MCF 10A (cell line): Measurements from ENCODE around the gene BTG2. TPM values are rescaled to one million over a fixed set of nuclear protein-coding genes. Genes with fewer than 3 reads are reported as not detected.

Experiments used
- BruUV-seq: library from RNA; stranded (reverse); fragments of 400-500 nt; replicated peaks from 2 replicates; lab custom pipeline; 2021; lab: Mats Ljungman, UMichigan
- CTCF ChIA-PET: fragments of 300-600 bp; sonication (Branson Sonifier 250); formaldehyde crosslinking; extraction: SDS; loops from one replicate; lab custom pipeline; 2021; ENCODE audit warnings: antibody characterized with exemption, inconsistent platforms; lab: Yijun Ruan, JAX
- POLR2A ChIA-PET: fragments of 300-600, 350-650 bp; sonication (Branson Sonifier 250); formaldehyde crosslinking; extraction: SDS; loops from one replicate; lab custom pipeline; 2020; ENCODE audit warnings: antibody characterized with exemption, inconsistent platforms; lab: Yijun Ruan, JAX
- DNase-seq: peaks from one replicate; pipeline ENCODE4 v3.0.0-alpha.2; 2018; ENCODE audit not compliant: unreplicated experiment
- H3K27ac Mint-ChIP-seq: one replicate; pipeline ENCODE4 v1.8.0; 2022; ENCODE audit warnings: mild to moderate bottlenecking, low read depth, mixed read lengths; ENCODE audit not compliant: unreplicated experiment
- H3K27me3 Mint-ChIP-seq: one replicate; pipeline ENCODE4 v1.8.0; 2022; ENCODE audit warnings: mixed read lengths; ENCODE audit not compliant: insufficient read depth, unreplicated experiment
- H3K36me3 Mint-ChIP-seq: one replicate; pipeline ENCODE4 v1.8.0; 2022; ENCODE audit warnings: mild to moderate bottlenecking, moderate library complexity, mixed read lengths; ENCODE audit not compliant: insufficient read depth, unreplicated experiment
- H3K4me1 Mint-ChIP-seq: one replicate; pipeline ENCODE4 v1.8.0; 2022; ENCODE audit warnings: mixed read lengths; ENCODE audit not compliant: insufficient read depth, unreplicated experiment
- H3K4me3 Mint-ChIP-seq: one replicate; pipeline ENCODE4 v1.8.0; 2022; ENCODE audit warnings: mild to moderate bottlenecking, moderate library complexity, mixed read lengths; ENCODE audit not compliant: unreplicated experiment
- H3K9me3 Mint-ChIP-seq: one replicate; pipeline ENCODE4 v1.8.0; 2022; ENCODE audit warnings: mixed read lengths; ENCODE audit not compliant: unreplicated experiment
- intact Hi-C: fragments of 100-400 bp; cut with micrococcal nuclease; formaldehyde crosslinking; loops from 2 replicates; pipeline ENCODE4 v1.14.1; 2022
- total RNA-seq: library from RNA; stranded (reverse); gene quantifications from 2 replicates; pipeline ENCODE4 v1.2.3, GENCODE V29; 2022
- TF ChIP-seq, protein P1 (sequence below): fragments of 200-600 bp; IDR thresholded peaks from one replicate; pipeline ENCODE4 v1.8.0; 2022; ENCODE audit warnings: antibody characterized with exemption, mild to moderate bottlenecking; ENCODE audit not compliant: unreplicated experiment

Gene BTG2
- total RNA-seq, 1 experiment from 2014 or later: 44.4 TPM

DNA sequence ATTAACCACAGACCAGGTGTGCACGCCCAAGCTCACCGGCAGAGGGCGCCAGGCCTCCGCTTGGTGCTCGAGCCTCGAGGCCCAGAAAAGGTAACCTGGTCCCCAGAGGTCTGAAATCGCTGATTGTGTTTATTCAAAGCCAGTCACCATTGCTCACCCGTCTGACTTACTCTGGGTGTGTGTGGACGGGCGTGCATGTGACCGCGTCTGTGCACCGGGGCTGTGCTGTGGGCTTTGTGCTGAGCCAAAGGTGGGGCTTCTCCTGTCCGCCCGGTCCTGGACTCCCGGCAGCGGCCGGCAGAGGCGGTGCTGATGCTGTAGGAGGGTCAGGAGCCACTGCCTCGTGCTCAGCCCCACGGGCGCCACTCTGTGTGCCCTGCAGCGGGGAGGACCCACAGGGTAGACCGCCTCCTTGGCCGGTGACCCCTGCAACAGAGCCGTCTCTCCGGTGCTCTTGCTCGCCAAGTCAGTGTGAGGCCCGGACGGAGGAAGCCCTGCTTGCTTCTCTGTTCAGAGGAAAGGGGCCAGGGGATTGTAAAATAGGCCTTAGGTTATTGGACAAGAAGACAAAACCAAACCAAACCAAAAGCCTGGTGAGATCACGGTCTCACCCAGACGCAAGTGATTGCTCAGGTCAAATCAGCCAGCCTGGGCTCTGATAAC lies 32.0 kb upstream of the BTG2 start:
- H3K9me3 Mint-ChIP-seq: no peaks in the 10 kb centered on the region
- TF ChIP-seq, protein P1, sequence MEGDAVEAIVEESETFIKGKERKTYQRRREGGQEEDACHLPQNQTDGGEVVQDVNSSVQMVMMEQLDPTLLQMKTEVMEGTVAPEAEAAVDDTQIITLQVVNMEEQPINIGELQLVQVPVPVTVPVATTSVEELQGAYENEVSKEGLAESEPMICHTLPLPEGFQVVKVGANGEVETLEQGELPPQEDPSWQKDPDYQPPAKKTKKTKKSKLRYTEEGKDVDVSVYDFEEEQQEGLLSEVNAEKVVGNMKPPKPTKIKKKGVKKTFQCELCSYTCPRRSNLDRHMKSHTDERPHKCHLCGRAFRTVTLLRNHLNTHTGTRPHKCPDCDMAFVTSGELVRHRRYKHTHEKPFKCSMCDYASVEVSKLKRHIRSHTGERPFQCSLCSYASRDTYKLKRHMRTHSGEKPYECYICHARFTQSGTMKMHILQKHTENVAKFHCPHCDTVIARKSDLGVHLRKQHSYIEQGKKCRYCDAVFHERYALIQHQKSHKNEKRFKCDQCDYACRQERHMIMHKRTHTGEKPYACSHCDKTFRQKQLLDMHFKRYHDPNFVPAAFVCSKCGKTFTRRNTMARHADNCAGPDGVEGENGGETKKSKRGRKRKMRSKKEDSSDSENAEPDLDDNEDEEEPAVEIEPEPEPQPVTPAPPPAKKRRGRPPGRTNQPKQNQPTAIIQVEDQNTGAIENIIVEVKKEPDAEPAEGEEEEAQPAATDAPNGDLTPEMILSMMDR: peak; percentile 100
- POLR2A ChIA-PET: interaction anchor here (0.6 to 7.0 kb wide), 12 partner anchors 8 to 1581 kb away, joined by 3 to 86 read pairs (median 5); partner anchors contain the start of gene BTG2
- H3K4me3 Mint-ChIP-seq: peak overlapping the region; percentile 28
- H3K27me3 Mint-ChIP-seq: no peaks in the 10 kb centered on the region
- intact Hi-C loops: loop anchor here (1.0 to 5.0 kb wide), 6 partner anchors 33 to 429 kb away; no protein-coding TSS in a partner anchor
- peaks cover 3% of the 10 kb centered on the region for H3K4me1 Mint-ChIP-seq
- no peak overlapping the region for H3K27ac Mint-ChIP-seq
- CTCF ChIA-PET: interaction anchor here (0.6 to 27.4 kb wide), 38 partner anchors 9 to 984 kb away, joined by 3 to 980 read pairs (median 4); partner anchors contain the start of genes BTG2, OPTC and PRELP
- BruUV-seq: no TSS peak
- no peaks in the 10 kb centered on the region for H3K36me3 Mint-ChIP-seq
- DNase-seq: peak; percentile 96

DNA sequence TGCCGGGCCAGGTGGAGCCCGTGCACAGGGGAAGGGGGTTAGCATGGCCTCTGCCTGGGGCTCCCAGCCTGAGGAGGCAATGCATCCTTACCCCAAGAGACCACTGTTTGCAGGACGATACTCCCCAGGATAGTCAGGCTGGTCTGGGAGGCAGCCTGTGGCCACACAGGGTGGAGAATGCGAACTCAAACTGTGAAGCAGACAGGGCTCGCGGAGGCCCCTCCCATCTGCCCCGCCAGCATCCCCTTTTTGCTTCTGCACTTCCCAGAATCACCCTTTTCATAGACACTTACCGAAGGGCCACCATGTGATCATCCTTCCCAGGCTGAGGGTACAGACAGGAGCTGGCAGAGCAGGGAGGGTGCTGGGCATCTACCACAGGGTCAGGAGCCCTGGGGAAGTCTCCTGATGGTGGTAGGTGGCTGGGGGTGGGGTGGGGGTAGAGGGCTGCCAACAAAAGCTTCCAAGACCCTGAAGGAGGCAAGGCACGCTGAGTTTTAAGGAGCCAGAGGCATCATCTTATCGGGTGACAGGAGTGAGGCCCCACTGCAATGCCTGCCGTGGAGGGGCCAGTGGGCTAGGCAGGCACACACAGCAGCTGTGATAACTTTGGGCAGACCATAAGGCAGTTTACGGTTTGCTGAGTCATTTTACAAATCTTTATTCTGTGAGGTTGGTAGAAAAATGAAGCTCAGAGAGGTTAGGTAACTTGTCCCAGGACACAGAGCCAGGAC lies 31.3 kb upstream of the BTG2 start:
- ChIA-PET POLR2A (interaction anchor here (0.6 to 2.0 kb wide), 6 partner anchors 17 to 121 kb away, joined by 3 to 21 read pairs (median 5); partner anchors contain the start of gene BTG2), CTCF (interaction anchor here (0.6 to 27.4 kb wide), 18 partner anchors 9 to 564 kb away, joined by 3 to 980 read pairs (median 4); partner anchors contain the start of gene BTG2)
- BruUV-seq: no TSS peak
- H3K36me3 Mint-ChIP-seq: no peaks in the 10 kb centered on the region
- no peak overlapping the region for H3K27ac Mint-ChIP-seq
- H3K4me3 Mint-ChIP-seq: no peak overlapping the region
- TF ChIP-seq, protein P1: no peak
- no peak for DNase-seq
- peaks cover 10% of the 10 kb centered on the region for H3K4me1 Mint-ChIP-seq
- intact Hi-C loops: loop anchor here (1.0 to 5.0 kb wide), 6 partner anchors 32 to 428 kb away; no protein-coding TSS in a partner anchor
- H3K9me3 Mint-ChIP-seq: no peaks in the 10 kb centered on the region
- no peaks in the 10 kb centered on the region for H3K27me3 Mint-ChIP-seq

DNA sequence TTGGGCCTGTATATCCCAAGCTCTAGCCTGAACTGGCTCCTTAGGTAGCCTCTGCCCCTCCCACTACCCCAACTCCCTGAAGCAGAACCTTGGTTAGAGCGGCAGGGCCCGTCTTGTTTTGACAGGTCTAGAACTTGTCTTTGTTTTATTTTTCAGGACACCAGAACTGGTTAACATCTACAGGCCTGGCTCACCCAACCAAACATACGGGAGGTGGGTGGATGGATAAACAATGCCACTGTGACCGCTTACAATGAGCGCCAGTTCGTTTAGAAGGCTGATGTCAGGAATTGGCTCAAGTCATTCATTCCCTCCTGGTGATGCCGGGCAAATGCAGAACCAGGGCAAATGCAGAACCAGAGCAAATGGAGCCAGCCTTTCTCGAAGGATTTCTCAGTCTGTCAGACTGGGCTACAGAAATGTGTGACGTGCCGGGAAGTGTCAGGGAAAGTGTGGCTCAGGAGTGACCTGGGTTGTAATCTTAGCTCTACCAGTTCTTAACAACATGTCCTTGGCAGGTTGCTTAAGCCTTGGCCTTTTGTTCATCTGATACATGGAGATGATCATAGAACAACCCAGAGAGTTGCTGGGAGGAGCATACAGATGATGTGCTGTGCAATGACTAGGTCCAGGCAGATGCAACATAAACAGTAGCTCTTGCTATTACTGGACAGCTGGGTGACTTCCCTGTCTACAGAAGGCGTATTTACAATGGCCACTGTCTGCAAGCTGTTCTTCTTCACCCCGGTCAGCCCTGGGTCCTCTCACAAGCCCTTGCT lies 30.5 kb upstream of the BTG2 start:
- Mint-ChIP-seq H3K9me3 (no peaks in the 10 kb centered on the region), H3K27ac (no peak overlapping the region), H3K4me1 (peaks cover 12% of the 10 kb centered on the region), H3K36me3 (no peaks in the 10 kb centered on the region), H3K4me3 (no peak overlapping the region), H3K27me3 (no peaks in the 10 kb centered on the region)
- intact Hi-C loops: loop anchor here (5.0 kb wide), 1 partner anchor 168 kb away; no protein-coding TSS in a partner anchor
- POLR2A ChIA-PET: interaction anchor here (0.6 to 2.0 kb wide), 8 partner anchors 12 to 419 kb away, joined by 3 to 21 read pairs (median 4); partner anchors contain the start of gene BTG2
- CTCF ChIA-PET: interaction anchor here (0.6 to 27.4 kb wide), 24 partner anchors 5 to 563 kb away, joined by 3 to 980 read pairs (median 5); partner anchors contain the start of gene BTG2
- TF ChIP-seq, protein P1: no peak
- no peak for DNase-seq
- no TSS peak for BruUV-seq
